Skeletal muscle tissue (tissue), 4 donors: ENCODE results near the gene GARS1. TPM values are rescaled to one million over a fixed set of nuclear protein-coding genes. Genes with fewer than 3 reads are reported as not detected.

Experiments used
- H3K27ac ChIP-seq: one replicate; pipeline ENCODE4 v1.7.0; 2013; ENCODE audit warnings: mild to moderate bottlenecking, low read depth, low read length, inconsistent platforms
- H3K27me3 ChIP-seq, 3 donors: one replicate each; pipeline ENCODE4 v1.7.0; 2013; ENCODE audit warnings: low read length in 3 of 3; ENCODE audit not compliant: control insufficient read depth in 3 of 3, insufficient read depth in 3 of 3
- H3K36me3 ChIP-seq, 3 donors: one replicate each; pipeline ENCODE4 v1.7.0; 2013; ENCODE audit warnings: low read length in 3 of 3; ENCODE audit not compliant: control insufficient read depth in 3 of 3, insufficient read depth in 3 of 3
- H3K4me1 ChIP-seq, 3 donors: one replicate each; pipeline ENCODE4 v1.7.0; 2013; ENCODE audit warnings: low read length in 3 of 3, mild to moderate bottlenecking in 3 of 3; ENCODE audit not compliant: control insufficient read depth in 3 of 3, insufficient read depth in 3 of 3
- H3K4me3 ChIP-seq, 3 donors: one replicate each; pipeline ENCODE4 v1.7.0; 2013; ENCODE audit warnings: low read length in 3 of 3
- H3K9ac ChIP-seq, 3 donors: one replicate each; pipeline ENCODE4 v1.7.0; 2013; ENCODE audit warnings: low read length in 3 of 3, mild to moderate bottlenecking in 3 of 3, moderate library complexity in 2 of 3, low read depth in 1 of 3
- H3K9me3 ChIP-seq, 3 donors: one replicate each; pipeline ENCODE4 v1.7.0; 2013; ENCODE audit warnings: low read length in 3 of 3; ENCODE audit not compliant: control insufficient read depth in 3 of 3
- total RNA-seq: library from RNA; depleted of rRNA; stranded (reverse); fragments of >200 nt; gene quantifications from one replicate; pipeline ENCODE4 v1.2.3, GENCODE V29; 2014
- donor health status: Osteomylitis.

The GARS1 gene
- total RNA-seq, result 41.2 TPM

DNA sequence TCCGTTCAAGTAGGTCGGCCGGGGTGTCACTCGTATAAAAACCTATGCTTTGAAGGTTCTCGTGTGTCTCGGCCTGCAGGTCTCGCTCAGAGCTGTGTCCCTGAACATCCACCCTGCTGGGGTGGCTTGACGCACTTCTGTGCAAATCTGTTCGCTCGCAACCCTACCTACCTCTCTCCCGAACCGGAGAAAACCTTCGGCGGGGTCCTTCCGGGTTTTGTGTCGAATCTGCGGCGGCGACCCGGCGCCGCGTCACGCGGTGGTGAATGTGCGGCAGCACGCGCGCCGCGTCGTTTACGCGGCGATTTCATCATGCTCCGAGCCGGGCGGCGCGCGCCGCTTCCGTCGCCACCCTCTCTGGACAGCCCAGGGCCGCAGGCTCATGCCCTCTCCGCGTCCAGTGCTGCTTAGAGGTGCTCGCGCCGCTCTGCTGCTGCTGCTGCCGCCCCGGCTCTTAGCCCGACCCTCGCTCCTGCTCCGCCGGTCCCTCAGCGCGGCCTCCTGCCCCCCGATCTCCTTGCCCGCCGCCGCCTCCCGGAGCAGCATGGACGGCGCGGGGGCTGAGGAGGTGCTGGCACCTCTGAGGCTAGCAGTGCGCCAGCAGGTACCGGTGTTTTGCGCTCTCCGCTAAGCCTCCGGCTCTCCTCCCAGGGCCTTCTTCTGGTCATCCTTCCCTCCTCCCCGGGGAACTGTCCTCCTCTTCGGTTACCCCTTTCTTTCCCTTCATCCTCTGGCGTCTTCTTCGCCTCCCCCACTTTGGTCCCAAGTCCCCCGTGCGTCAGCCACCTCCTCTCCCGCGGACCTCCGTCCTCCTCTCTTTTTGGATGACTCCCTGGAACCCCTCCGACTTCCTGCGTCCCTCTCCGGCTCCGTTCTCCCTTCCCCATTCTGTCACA is at the start of gene GARS1:
TSS of gene GARS1 (plus strand) at position 339 of the 896 bp plus-strand sequence. CDS start at position 383, 44 bp downstream.
- no peaks in the 10 kb centered on the region for H3K27me3 ChIP-seq
- peak within 1 kb of the TSS; percentile 92 for H3K27ac ChIP-seq
- no peaks in the 10 kb centered on the region for H3K9me3 ChIP-seq
- H3K36me3 ChIP-seq, result peaks cover under 1 to 2% (median 1%) of the 10 kb centered on the region in 3 donors
- peaks cover 16 to 25% (median 24%) of the 10 kb centered on the region in 3 donors for H3K4me1 ChIP-seq
- peak within 1 kb of the TSS; percentile 97 to 99 (median 97) for H3K4me3 ChIP-seq
- H3K9ac ChIP-seq, result peak within 1 kb of the TSS; percentile 97 to 100 (median 97)

GRCh38 chr7:30545791-30546555 is 48.7 kb upstream of the GARS1 start:
- Histone ChIP-seq H3K36me3 (peaks cover 0 to 7% (median 5%) of the 10 kb centered on the region in 3 donors), H3K9ac (no peak overlapping the region), H3K4me3 (no peak overlapping the region), H3K4me1 (peaks cover 5 to 8% (median 5%) of the 10 kb centered on the region in 3 donors), H3K27ac (no peak overlapping the region), H3K9me3 (no peaks in the 10 kb centered on the region), H3K27me3 (no peaks in the 10 kb centered on the region)

DNA sequence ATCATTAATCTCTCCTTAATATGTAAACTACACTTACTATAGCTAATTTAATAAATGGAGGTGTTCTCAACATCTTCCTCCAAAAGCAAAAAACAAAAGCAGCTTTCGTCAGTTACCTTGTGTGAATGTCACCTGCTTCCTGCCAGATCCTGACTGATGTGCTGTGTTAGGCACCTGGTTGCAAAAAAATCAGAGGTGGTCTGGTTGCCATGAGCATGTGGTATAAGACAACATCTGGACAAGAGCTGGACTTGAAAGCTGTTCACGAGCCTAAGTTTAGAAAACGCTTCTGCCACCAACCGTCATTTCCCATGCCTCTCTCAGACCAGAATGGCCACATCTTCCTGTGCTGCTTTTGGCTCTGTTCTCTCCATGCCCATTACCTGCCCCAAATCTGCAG is 48.1 kb upstream of the GARS1 start:
- Histone ChIP-seq H3K9ac (no peak overlapping the region), H3K27ac (no peak overlapping the region), H3K4me1 (peaks cover 10 to 13% (median 10%) of the 10 kb centered on the region in 3 donors), H3K36me3 (peaks cover 0 to 7% (median 5%) of the 10 kb centered on the region in 3 donors), H3K27me3 (no peaks in the 10 kb centered on the region), H3K4me3 (no peak overlapping the region), H3K9me3 (no peaks in the 10 kb centered on the region)

- Histone ChIP-seq H3K36me3 (peaks cover 0 to 7% (median 5%) of the 10 kb centered on the region in 3 donors), H3K27ac (no peak overlapping the region), H3K9me3 (no peaks in the 10 kb centered on the region), H3K4me3 (no peak overlapping the region), H3K4me1 (peaks cover 10 to 13% (median 10%) of the 10 kb centered on the region in 3 donors), H3K27me3 (no peaks in the 10 kb centered on the region), H3K9ac (no peak overlapping the region)
These were observed 45.8 kb upstream of the GARS1 start for GRCh38 chr7:30548845-30549244.

GRCh38 chr7:30549931-30550493 is 44.7 kb upstream of the GARS1 start:
- H3K27ac ChIP-seq, result no peak overlapping the region

GRCh38 chr7:30552330-30552729 is 42.3 kb upstream of the GARS1 start:
- no peaks in the 10 kb centered on the region for H3K27me3 ChIP-seq
- no peak overlapping the region for H3K27ac ChIP-seq
- peaks cover 10 to 13% (median 10%) of the 10 kb centered on the region in 3 donors for H3K4me1 ChIP-seq
- H3K9me3 ChIP-seq, result no peaks in the 10 kb centered on the region
- no peak overlapping the region for H3K9ac ChIP-seq
- H3K36me3 ChIP-seq, result peaks cover 0 to 7% (median 2%) of the 10 kb centered on the region in 3 donors
- no peak overlapping the region for H3K4me3 ChIP-seq

More at GRCh38 chr7:30549931-30550493, 44.7 kb upstream of the GARS1 start:
- H3K4me1 ChIP-seq, result peaks cover 10 to 13% (median 10%) of the 10 kb centered on the region in 3 donors
- H3K36me3 ChIP-seq, result peaks cover 0 to 7% (median 5%) of the 10 kb centered on the region in 3 donors
- no peak overlapping the region for H3K9ac ChIP-seq
- H3K9me3 ChIP-seq, result no peaks in the 10 kb centered on the region
- H3K4me3 ChIP-seq, result no peak overlapping the region
- no peaks in the 10 kb centered on the region for H3K27me3 ChIP-seq

- Histone ChIP-seq H3K4me1 (peaks cover 10 to 13% (median 10%) of the 10 kb centered on the region in 3 donors), H3K36me3 (peaks cover 2 to 3% (median 3%) of the 10 kb centered on the region in 3 donors), H3K27me3 (no peaks in the 10 kb centered on the region), H3K9me3 (no peaks in the 10 kb centered on the region), H3K27ac (no peak overlapping the region), H3K4me3 (no peak overlapping the region), H3K9ac (no peak overlapping the region)
These were observed 41.5 kb upstream of the GARS1 start for GRCh38 chr7:30553141-30553540.

- Histone ChIP-seq H3K27ac (no peak overlapping the region), H3K36me3 (peaks cover 2 to 3% (median 3%) of the 10 kb centered on the region in 3 donors), H3K9me3 (no peaks in the 10 kb centered on the region), H3K27me3 (no peaks in the 10 kb centered on the region), H3K4me1 (peaks cover 10 to 13% (median 10%) of the 10 kb centered on the region in 3 donors), H3K4me3 (no peak overlapping the region), H3K9ac (no peak overlapping the region)
These were observed 41.1 kb upstream of the GARS1 start for GRCh38 chr7:30553546-30553945.

- H3K4me1 ChIP-seq, result peaks cover 7 to 10% (median 10%) of the 10 kb centered on the region in 3 donors
- H3K4me3 ChIP-seq, result no peak overlapping the region
- no peak overlapping the region for H3K9ac ChIP-seq
- no peaks in the 10 kb centered on the region for H3K9me3 ChIP-seq
- no peak overlapping the region for H3K27ac ChIP-seq
- H3K36me3 ChIP-seq, result peaks cover 0 to 3% (median 0%) of the 10 kb centered on the region in 3 donors
- no peaks in the 10 kb centered on the region for H3K27me3 ChIP-seq
These were observed 39.2 kb upstream of the GARS1 start for GRCh38 chr7:30555525-30555924.
